Tibial artery (tissue), 4 donors: ENCODE measurements around the gene RENBP.

Experiments used
- DNase-seq, 2 donors: peaks; one replicate each; pipeline ENCODE4 v3.0.0-alpha.2; 2019
- H3K27ac ChIP-seq, 2 donors: fragments of 200-600 bp; sonication (generic) in 1 of 2; 1 replicate in 1 of 2; 2 replicates in 1 of 2; pipeline ENCODE4 v1.5.1; 2018 to 2019; ENCODE audit warnings: mild to moderate bottlenecking in 1 of 2
- H3K27me3 ChIP-seq, 2 donors: fragments of 200-600 bp; sonication (generic) in 1 of 2; one replicate each; pipeline versions ENCODE4 v1.5.1 to v1.6.0; 2016 to 2019
- H3K36me3 ChIP-seq, 3 donors: fragments of 200-600 bp; sonication (generic) in 2 of 3; one replicate each; pipeline ENCODE4 v1.5.1; 2016 to 2019; ENCODE audit warnings: mild to moderate bottlenecking in 2 of 3
- H3K4me1 ChIP-seq, 4 donors: fragments of 200-600 bp; sonication (generic) in 2 of 4; 1 replicate in 3 of 4; 2 replicates in 1 of 4; pipeline ENCODE4 v1.5.1; 2016 to 2019
- H3K4me3 ChIP-seq, 2 donors: fragments of 200-600 bp; sonication (generic) in 1 of 2; 1 replicate in 1 of 2; 2 replicates in 1 of 2; pipeline ENCODE4 v1.5.1; 2018 to 2019; ENCODE audit warnings: mild to moderate bottlenecking in 2 of 2
- H3K9me3 ChIP-seq, 3 donors: fragments of 200-600 bp; sonication (generic) in 1 of 3; one replicate each; pipeline ENCODE4 v1.5.1; 2016 to 2019
- intact Hi-C: fragments of 100-400 bp; cut with DNase I; formaldehyde crosslinking; loops from one replicate; pipeline ENCODE4 v1.15.0; 2023; ENCODE audit warnings: low total_unique reads
- TF ChIP-seq, protein P1 (sequence below), 2 experiments: fragments of 200-600 bp in 1 of 2; fragments of 450-650 bp in 1 of 2; IDR thresholded peaks; one replicate each; pipeline ENCODE4 v1.5.1; 2017 to 2019; ENCODE audit warnings: antibody characterized with exemption in 2 of 2, mild to moderate bottlenecking in 1 of 2, moderate library complexity in 1 of 2

Gene RENBP

DNA sequence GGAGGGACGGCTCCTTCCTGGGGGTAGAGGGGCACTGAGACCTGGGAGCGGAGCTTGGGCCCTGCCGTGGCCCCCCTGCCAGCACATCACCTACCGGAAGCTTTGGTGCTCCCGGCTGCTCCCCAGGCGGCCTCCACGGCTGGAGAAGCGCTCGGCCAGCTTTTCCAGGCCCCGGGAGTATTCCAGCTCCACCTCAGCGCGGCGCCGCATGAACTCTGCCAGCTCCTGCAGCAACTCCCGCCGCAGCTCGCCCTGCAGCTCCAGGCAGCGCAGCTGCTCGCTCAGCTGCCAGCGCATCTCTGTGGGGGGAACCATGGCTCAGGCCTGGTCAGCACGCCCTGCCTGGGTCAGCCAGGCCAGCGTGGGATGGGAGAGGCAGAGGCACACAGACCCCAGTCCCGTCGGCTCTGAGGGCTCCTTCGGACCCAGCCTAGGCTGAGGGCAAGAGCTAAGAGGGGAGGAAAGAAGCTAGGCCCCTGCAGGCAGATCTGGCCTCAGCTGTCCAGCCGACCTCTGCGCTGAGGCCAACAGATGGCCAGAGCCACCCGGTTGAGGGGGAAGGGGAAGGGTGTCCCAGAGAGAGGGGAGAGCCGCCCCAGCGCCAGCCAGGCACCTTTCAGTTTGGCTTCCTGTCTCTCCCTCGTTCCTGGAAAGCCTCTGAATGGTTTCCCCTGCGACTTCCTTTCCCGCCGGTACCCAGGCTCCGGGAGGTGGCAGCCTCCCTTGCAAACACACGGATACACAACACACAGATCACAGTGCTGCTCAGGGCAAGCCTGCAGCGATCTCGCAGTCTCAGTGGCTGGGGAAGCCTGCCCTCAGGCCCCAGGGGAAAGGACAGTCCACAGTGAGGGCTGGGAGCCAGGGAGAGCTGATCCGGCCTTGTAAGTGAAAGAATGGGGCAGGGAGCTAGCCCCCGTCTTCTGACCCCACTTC is 22.7 kb downstream of the RENBP start:
- Histone ChIP-seq H3K27me3 (no peaks in the 10 kb centered on the region), H3K36me3 (no peaks in the 10 kb centered on the region), H3K4me3 (no peak overlapping the region), H3K4me1 (peaks cover 0 to 33% (median 17%) of the 10 kb centered on the region in 4 donors), H3K27ac (no peak overlapping the region), H3K9me3 (no peaks in the 10 kb centered on the region)
- TF ChIP-seq, protein P1, sequence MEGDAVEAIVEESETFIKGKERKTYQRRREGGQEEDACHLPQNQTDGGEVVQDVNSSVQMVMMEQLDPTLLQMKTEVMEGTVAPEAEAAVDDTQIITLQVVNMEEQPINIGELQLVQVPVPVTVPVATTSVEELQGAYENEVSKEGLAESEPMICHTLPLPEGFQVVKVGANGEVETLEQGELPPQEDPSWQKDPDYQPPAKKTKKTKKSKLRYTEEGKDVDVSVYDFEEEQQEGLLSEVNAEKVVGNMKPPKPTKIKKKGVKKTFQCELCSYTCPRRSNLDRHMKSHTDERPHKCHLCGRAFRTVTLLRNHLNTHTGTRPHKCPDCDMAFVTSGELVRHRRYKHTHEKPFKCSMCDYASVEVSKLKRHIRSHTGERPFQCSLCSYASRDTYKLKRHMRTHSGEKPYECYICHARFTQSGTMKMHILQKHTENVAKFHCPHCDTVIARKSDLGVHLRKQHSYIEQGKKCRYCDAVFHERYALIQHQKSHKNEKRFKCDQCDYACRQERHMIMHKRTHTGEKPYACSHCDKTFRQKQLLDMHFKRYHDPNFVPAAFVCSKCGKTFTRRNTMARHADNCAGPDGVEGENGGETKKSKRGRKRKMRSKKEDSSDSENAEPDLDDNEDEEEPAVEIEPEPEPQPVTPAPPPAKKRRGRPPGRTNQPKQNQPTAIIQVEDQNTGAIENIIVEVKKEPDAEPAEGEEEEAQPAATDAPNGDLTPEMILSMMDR (IDR thresholded peaks at IDR 0.05), result no peak
- DNase-seq, result no peak
- intact Hi-C loops, result no loop called here

GRCh38 chrX:153921070-153921469 is 23.4 kb downstream of the RENBP start:
- intact Hi-C loops, result no loop called here
- Histone ChIP-seq H3K4me1 (peaks cover 0 to 26% (median 11%) of the 10 kb centered on the region in 4 donors), H3K9me3 (no peaks in the 10 kb centered on the region), H3K27me3 (no peaks in the 10 kb centered on the region), H3K36me3 (no peaks in the 10 kb centered on the region), H3K27ac (no peak overlapping the region), H3K4me3 (no peak overlapping the region)
- TF ChIP-seq, protein P1 (IDR thresholded peaks at IDR 0.05), result no peak
- DNase-seq, result no peak

DNA sequence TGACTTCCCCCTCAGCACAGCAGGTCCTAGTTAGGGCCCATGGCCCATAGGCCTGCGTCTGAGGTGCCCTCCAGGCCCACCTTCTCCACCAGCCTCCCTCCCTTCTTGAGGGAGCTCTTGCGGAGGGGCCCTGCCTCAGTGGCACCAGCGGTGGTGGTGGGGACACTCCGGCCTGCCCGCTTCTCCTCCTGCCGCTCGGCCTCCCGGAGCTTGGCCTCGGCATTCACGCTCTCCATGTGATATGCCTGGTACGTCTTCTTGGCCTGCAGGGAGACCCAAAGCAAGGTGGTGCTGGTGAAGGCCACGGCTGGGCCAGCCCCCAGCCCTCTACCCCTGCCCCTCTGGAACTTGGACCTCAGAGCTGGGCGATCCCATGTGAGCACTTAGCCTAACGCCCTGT is 23.9 kb downstream of the RENBP start:
- DNase-seq, result no peak
- Histone ChIP-seq H3K36me3 (no peaks in the 10 kb centered on the region), H3K27me3 (no peaks in the 10 kb centered on the region), H3K27ac (no peak overlapping the region), H3K9me3 (no peaks in the 10 kb centered on the region), H3K4me3 (no peak overlapping the region), H3K4me1 (peaks cover 0 to 21% (median 10%) of the 10 kb centered on the region in 4 donors)
- TF ChIP-seq, protein P1 (IDR thresholded peaks at IDR 0.05), result no peak
- intact Hi-C loops, result no loop called here

DNA sequence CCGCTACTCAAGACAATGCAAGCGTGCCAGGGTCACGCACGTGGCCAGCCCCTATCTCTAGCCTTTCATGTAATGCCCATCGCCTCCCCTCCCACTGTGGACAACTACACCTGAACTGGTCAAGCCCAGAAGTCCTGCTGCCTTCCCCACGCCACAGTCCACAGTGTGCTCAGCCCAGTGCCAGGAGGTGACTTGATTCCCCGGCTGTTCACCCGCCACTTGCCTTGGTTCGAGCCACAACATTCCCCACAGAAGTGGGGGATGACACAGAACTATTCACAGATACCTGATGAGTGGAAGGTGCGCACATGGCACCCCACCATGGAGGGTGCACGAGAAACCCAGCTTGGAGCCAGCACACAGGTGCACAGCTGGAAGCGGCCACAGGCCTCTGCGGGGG is 25.2 kb downstream of the RENBP start:
- no peak overlapping the region for H3K27ac ChIP-seq
- H3K36me3 ChIP-seq, result no peaks in the 10 kb centered on the region
- no peak overlapping the region for H3K4me3 ChIP-seq
- no peaks in the 10 kb centered on the region for H3K9me3 ChIP-seq
- no peaks in the 10 kb centered on the region for H3K27me3 ChIP-seq
- H3K4me1 ChIP-seq, result peaks cover 0 to 21% (median 8%) of the 10 kb centered on the region in 4 donors
- TF ChIP-seq, protein P1 (IDR thresholded peaks at IDR 0.05), result no peak
- intact Hi-C loops, result no loop called here
- no peak for DNase-seq

DNA sequence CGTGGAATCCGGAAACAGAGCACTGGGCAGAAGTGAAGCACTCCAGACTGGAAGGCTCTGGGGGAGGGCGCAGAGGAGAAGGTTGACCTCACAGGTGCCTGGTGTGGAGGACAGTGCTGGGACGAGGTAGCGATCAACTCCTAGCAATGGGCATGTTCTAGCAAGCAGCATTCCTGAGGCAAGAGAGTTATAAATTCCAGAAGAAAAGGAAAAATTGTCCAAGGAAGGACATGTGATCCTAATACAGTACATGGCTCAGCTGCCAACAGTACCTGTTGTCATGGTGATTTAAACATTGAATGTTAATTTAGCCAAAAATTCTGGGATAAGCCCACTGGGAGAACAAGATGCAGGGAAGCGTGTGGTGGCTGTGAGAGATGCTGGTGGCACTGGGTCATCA is 26.6 kb downstream of the RENBP start:
- H3K4me3 ChIP-seq, result no peak overlapping the region
- no peaks in the 10 kb centered on the region for H3K36me3 ChIP-seq
- DNase-seq, result no peak
- TF ChIP-seq, protein P1 (IDR thresholded peaks at IDR 0.05), result no peak
- intact Hi-C loops, result no loop called here
- no peaks in the 10 kb centered on the region for H3K9me3 ChIP-seq
- peaks cover 0 to 16% (median 0%) of the 10 kb centered on the region in 4 donors for H3K4me1 ChIP-seq
- H3K27ac ChIP-seq, result no peak overlapping the region
- H3K27me3 ChIP-seq, result no peaks in the 10 kb centered on the region
